ENCODE results near the gene CATSPERD.

The CATSPERD gene

DNA sequence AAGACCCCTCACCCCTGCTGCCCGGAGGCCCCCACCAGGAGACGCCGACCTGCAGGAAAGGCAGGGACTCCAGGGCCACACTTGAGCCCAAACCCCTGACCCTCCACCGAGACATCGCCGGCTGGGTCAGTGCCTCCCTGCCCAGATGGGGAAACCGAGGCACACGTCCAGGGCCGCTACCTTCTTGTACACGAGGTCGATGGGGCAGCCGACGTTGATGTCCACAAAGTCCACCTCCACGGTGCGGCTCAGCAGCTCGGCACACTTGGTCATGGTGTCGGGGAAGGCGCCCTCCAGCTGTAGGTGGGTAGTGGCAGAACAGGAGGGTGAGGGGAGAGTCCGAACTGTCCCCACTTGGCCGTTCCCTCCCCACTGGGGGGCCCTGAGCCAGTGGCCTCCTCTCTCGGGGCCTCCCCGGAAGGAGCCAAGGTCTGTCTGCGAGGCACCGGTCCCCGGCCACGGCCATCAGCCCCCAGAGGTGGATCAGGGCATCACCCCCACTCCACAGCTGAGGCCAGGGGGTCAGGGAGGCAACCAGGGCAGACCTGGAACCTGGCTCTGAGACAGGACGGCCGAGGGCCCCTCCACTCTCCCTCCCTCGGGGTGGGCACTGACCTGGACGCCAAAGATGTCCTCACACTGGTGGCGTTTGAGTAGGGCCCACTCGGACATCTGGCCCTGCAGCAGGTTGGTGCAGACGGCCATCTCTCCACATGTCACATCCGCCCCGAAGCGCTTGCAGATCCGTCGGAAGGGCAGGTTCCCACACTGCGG lies 67.2 kb downstream of the CATSPERD start:
- FAIRE-seq (no peak), DNase-seq (ENCODE audit: insufficient read length, low spot score) (no peak)
- TF ChIP-seq, protein P1, sequence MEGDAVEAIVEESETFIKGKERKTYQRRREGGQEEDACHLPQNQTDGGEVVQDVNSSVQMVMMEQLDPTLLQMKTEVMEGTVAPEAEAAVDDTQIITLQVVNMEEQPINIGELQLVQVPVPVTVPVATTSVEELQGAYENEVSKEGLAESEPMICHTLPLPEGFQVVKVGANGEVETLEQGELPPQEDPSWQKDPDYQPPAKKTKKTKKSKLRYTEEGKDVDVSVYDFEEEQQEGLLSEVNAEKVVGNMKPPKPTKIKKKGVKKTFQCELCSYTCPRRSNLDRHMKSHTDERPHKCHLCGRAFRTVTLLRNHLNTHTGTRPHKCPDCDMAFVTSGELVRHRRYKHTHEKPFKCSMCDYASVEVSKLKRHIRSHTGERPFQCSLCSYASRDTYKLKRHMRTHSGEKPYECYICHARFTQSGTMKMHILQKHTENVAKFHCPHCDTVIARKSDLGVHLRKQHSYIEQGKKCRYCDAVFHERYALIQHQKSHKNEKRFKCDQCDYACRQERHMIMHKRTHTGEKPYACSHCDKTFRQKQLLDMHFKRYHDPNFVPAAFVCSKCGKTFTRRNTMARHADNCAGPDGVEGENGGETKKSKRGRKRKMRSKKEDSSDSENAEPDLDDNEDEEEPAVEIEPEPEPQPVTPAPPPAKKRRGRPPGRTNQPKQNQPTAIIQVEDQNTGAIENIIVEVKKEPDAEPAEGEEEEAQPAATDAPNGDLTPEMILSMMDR (IDR thresholded peaks at IDR 0.05; ENCODE audit: insufficient read depth, missing control alignments) = no peak

DNA sequence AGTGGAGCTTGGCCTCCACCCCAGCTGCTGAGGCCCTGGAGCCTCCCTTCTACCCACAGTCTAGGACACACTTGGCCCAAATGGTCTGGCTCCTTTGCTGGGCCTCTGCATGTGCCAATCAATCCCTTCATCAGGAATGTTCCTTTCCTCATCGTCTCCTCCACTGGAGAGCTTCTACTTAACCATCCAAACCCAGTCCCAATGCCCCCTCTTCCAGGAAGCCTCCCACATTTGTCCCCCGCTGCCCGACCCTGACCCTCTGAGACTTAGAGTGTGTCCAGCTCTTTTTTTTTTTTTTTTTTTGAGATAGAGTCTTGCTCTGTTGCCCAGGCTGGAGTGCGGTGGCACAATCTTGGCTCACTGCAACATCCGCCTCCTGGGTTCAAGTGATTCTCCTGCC lies 68.0 kb downstream of the CATSPERD start:
- TF ChIP-seq, protein P1 (IDR thresholded peaks at IDR 0.05; ENCODE audit: insufficient read depth, missing control alignments) = no peak
- no peak for FAIRE-seq
- DNase-seq (ENCODE audit: insufficient read length, low spot score) = no peak

DNA sequence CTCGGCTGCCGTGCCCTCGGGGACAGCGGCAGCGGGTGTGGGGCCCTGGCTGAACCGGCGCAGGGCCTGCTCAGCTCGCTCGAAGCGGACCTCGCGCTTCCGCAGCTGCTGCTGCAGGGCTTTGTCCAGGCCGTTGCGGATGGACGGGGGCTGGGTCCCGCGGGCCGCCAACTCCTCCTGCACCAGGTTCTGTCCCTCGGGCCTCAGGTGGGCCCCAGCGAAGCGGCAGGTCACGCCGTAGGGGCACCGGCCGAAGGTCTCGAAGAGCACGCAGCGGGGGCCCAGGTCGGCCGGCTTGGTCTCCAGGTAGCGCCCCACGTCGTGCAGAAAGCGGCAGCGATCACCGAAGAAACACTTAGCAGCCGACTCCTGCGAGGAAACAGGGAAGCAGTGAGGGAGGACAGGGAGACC lies 68.9 kb downstream of the CATSPERD start:
- TF ChIP-seq, protein P1 (IDR thresholded peaks at IDR 0.05; ENCODE audit: insufficient read depth, missing control alignments) = no peak
- DNase-seq (ENCODE audit: insufficient read length, low spot score) = no peak
- FAIRE-seq = no peak

DNA sequence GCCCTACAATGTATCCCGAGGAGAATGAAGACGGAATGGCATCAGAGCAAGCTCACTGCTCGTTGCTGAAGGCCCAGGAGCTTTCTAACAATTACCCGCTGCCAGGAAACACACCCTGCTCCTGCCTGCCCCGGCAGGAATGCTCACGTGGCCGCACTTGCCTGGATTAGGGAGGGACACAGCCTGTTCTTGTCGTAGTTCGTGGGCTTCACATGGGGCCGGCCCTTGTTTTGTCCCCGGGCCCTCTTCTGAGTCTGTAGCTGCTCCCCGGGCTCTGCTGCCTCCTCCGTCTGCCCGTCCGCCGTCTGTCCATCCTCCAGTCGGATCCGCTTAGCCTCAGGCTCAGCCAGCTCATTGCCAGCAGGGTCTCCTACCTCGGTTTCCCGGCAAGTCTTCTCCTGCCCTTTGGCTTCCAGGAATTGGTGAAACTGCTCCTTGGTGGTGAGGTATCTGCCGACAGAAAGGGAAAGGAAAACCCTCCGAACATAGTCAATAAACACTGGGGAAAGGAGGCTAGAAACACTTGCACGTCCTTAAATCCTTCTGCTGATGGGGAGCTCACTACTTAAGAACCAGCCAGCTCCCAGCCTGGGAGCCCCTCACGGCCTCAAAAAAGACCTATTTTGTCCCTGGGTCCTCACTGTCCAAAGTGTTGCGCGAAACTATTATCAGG lies 69.6 kb downstream of the CATSPERD start:
- TF ChIP-seq, protein P1 (IDR thresholded peaks at IDR 0.05; ENCODE audit: insufficient read depth, missing control alignments) = no peak
- FAIRE-seq (no peak), DNase-seq (ENCODE audit: insufficient read length, low spot score) (no peak)

DNA sequence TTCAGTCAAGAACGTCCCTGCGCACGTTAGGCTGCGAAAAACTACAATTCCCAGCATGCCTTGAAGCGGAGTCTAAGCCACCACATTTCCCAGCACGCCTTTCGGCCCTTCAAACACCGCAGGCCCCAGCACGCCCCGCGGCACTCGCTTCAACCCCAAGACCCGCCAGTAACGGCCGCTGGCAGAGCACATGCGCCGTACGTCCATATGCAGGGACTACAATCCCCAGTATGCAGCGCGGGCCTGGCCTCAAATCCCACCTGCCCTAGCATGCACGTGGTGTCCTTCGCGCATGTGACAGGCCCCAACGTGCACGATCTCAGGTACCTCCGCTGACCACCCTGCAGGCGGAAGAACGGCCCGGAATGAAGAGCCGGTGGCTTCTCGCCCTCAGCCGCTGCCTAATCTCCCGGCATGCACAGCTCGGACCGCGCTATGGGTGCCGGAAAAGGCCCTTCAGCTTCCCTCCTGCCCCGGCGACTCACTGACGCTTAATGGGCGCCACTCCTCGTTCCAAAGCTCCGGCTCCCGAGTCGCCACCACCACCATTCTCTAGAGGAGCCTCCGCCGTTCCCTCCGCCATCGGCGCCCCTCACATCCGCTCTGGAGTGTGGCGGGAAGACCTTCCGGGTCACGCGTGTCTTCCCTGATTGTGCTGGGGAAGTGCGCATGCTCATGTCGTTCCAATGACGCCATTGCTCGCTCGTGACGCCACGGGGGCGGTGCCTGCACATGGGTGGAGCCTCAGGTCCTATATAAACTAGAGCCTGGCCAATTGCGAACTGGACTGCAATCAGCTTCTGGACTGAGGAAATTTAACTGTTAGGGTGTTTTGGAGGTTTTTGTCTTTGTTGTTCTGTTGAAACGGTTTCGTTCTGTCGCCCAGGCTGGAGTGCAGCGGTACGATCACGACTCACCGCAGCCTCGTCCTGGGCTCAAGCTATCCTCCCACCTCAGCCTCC lies 70.4 kb downstream of the CATSPERD start, which contains the start of gene DUS3L:
TSS of gene DUS3L (minus strand) at position 605 of the 962 bp plus-strand sequence. CDS start at position 583, 22 bp downstream.
- DNase-seq (ENCODE audit: insufficient read length, low spot score) (peak; percentile 99), FAIRE-seq (peak; percentile 78)
- TF ChIP-seq, protein P1 (IDR thresholded peaks at IDR 0.05; ENCODE audit: insufficient read depth, missing control alignments) = no peak

DNA sequence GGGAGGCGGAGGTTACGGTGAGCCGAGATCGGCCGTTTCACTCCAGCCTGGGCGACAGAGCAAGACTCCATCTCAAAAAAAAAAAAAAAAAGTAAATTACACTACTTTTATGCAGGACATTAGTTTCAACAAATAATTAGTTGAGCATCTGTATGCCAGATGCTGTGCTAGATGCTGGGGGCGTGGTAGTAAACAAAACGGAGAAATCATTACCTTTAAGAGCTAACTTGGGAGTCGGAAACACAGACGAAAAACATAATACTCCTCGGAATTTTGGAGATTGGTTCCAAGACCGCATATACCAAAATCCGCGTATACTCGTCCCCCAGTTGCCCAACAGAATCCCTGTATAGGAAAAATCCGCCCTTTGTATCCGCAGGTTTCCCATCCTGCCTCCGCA lies 71.8 kb downstream of the CATSPERD start:
- DNase-seq (ENCODE audit: insufficient read length, low spot score) (no peak), FAIRE-seq (no peak)
- TF ChIP-seq, protein P1 (IDR thresholded peaks at IDR 0.05; ENCODE audit: insufficient read depth, missing control alignments) = no peak
